Neural progenitor cell (in vitro differentiated cells): ENCODE results near the gene FAM185A.
"Not testable (repeated sequence)": the region's sequence is repeated elsewhere in the genome, so short reads cannot be mapped to it uniquely, and the experiment has no call there.

Source experiments
- EZH2 ChIP-seq: fragments of 200-600 bp; sonication (generic); IDR thresholded peaks from 2 replicates; pipeline ENCODE4 v1.6.1; 2017; ENCODE audit warnings: antibody characterized with exemption, mild to moderate bottlenecking, moderate library complexity
- EZH2phosphoT487 ChIP-seq: fragments of 200-600 bp; sonication (generic); IDR thresholded peaks from 2 replicates; pipeline ENCODE4 v1.6.1; 2017; ENCODE audit warnings: antibody characterized with exemption
- TF ChIP-seq, protein P1 (sequence below): fragments of 200-600 bp; sonication (generic); IDR thresholded peaks from 2 replicates; pipeline ENCODE4 v1.5.1; 2017; ENCODE audit warnings: antibody characterized with exemption, mild to moderate bottlenecking

DNA sequence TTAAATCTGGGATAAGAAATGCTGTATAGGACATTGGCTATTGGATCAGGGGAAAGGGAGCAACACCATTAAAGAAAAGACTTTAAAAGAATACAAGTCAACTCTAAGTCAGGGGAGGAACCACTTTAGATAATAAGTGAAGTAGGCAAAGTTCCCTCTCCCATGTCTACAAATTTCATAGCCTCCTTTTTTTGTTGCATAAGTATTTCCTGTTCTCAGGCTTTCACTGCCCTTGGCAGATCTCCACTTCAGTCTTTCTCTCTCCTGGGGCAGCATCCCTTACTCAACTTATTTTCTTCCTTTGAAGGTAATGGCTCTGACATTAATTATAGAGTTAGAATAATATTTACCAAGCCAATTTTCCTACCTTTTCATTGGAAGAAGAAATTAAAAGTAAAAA, 30.3 kb upstream of the FAM185A start:
- TF ChIP-seq, protein P1, sequence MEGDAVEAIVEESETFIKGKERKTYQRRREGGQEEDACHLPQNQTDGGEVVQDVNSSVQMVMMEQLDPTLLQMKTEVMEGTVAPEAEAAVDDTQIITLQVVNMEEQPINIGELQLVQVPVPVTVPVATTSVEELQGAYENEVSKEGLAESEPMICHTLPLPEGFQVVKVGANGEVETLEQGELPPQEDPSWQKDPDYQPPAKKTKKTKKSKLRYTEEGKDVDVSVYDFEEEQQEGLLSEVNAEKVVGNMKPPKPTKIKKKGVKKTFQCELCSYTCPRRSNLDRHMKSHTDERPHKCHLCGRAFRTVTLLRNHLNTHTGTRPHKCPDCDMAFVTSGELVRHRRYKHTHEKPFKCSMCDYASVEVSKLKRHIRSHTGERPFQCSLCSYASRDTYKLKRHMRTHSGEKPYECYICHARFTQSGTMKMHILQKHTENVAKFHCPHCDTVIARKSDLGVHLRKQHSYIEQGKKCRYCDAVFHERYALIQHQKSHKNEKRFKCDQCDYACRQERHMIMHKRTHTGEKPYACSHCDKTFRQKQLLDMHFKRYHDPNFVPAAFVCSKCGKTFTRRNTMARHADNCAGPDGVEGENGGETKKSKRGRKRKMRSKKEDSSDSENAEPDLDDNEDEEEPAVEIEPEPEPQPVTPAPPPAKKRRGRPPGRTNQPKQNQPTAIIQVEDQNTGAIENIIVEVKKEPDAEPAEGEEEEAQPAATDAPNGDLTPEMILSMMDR, result not testable (repeated sequence)
- TF ChIP-seq EZH2, EZH2phosphoT487: not testable (repeated sequence)
